Psoas muscle (tissue), 8 donors: Measurements from ENCODE around the gene PLAC9. TPM values are rescaled to one million over a fixed set of nuclear protein-coding genes. Genes with fewer than 3 reads are reported as not detected.

Experiments
- ATAC-seq, 4 donors: fragments of 200-7000 bp; cut with Tn5 transposase; one replicate each; pipeline ENCODE4 v1.9.1; 2020; ENCODE audit warnings: moderate library complexity in 3 of 4, mild to moderate bottlenecking in 2 of 4
- DNase-seq, 2 donors: peaks; one replicate each; pipeline ENCODE4 v3.0.0-alpha.2; 2020
- H3K27ac ChIP-seq: fragments of 200-600 bp; one replicate; pipeline ENCODE4 v1.8.0; 2022
- H3K27me3 ChIP-seq, 3 donors: fragments of 200-600 bp in 1 of 3; one replicate each; pipeline versions ENCODE4 v1.6.1 to v1.8.0; 2013 to 2022; ENCODE audit warnings: low read length in 2 of 3, mild to moderate bottlenecking in 2 of 3, moderate library complexity in 1 of 3; ENCODE audit not compliant: insufficient read depth in 3 of 3
- H3K36me3 ChIP-seq, 2 donors: fragments of 200-600 bp in 1 of 2; one replicate each; pipeline versions ENCODE4 v1.6.1 to v1.8.0; 2013 to 2022; ENCODE audit warnings: low read depth in 1 of 2, mild to moderate bottlenecking in 1 of 2, moderate library complexity in 1 of 2; ENCODE audit not compliant: insufficient read depth in 1 of 2
- H3K4me1 ChIP-seq: fragments of 200-600 bp; one replicate; pipeline ENCODE4 v1.8.0; 2022
- H3K4me3 ChIP-seq: fragments of 200-600 bp; one replicate; pipeline ENCODE4 v1.8.0; 2022; ENCODE audit warnings: mild to moderate bottlenecking
- H3K9me3 ChIP-seq: fragments of 200-600 bp; one replicate; pipeline ENCODE4 v1.8.0; 2022
- WGBS, 3 donors: extraction: QIAGEN DNeasy Blood & Tissue Kit; methylation state at CpG; one replicate each; pipeline versions ENCODE4 v1.1.6 to v1.1.7; 2013; 5-methylcytosine and 5-hydroxymethylcytosine counted together
- intact Hi-C, 2 donors: fragments of 100-400 bp; cut with DNase I; formaldehyde crosslinking; loops; one replicate each; pipeline versions ENCODE4 v1.11.0 to v1.14.2; 2022
- polyA plus RNA-seq, 3 donors: library from polyadenylated mRNA; stranded (reverse); fragments of 200-250 nt; gene quantifications; one replicate each; pipeline ENCODE4 v1.2.3, GENCODE V29; 2013
- total RNA-seq, 4 donors: library from RNA; stranded (reverse); fragmentation: NEBNext Ultra II Directional in 2 of 4; extraction: Animal tissue kit (Norgen Biotek cat#: 25700) in 2 of 4; gene quantifications; one replicate each; pipeline versions ENCODE4 v1.2.1 to v1.2.4, GENCODE V29; 2021 to 2023
- TF ChIP-seq, protein P1 (sequence below): fragments of 200-600 bp; IDR thresholded peaks from one replicate; pipeline ENCODE4 v1.8.0; 2022; ENCODE audit warnings: antibody characterized with exemption
- donor health status: healthy with polysubstance abuse.
- donor health status: DM: no; HTN: no; CAD: no; lungs with moderate emphysema.
- donor health status: Bipolar disorder and iron deficiency.
- donor health status: healthy.
- donor health status: DM: yes; HTN: yes; CAD: no.
- donor health status: DM: no; HTN: no; CAD: no.
- donor health status: DM: no; HTN: no; CAD: no.
- donor health status: DM: yes; HTN: yes; CAD: no.

PLAC9 gene
- total and polyA plus RNA-seq, 7 donors = 5.4 to 14.6 (median 9.4) TPM

DNA sequence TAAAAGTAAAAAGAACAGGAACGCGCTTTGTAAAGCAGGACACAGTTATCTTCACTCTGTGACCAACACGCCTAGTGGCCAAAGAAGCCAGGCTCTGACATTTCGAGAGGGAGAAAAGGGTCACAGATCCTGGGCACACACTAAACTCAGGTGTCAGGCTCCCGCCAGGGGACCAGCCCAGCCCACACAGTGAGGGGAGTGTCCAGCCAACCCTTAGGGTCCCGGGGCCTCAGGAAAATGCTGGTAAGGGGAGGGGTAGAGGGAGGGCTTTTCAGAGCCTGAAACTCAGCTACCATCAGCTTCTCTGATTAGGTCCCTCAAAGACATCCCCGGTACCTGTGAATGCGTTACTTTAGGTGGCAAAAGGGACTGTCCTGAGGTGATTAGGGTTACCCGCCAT lies 56.2 kb downstream of the PLAC9 start:
- ATAC-seq = no peak
- TF ChIP-seq, protein P1, sequence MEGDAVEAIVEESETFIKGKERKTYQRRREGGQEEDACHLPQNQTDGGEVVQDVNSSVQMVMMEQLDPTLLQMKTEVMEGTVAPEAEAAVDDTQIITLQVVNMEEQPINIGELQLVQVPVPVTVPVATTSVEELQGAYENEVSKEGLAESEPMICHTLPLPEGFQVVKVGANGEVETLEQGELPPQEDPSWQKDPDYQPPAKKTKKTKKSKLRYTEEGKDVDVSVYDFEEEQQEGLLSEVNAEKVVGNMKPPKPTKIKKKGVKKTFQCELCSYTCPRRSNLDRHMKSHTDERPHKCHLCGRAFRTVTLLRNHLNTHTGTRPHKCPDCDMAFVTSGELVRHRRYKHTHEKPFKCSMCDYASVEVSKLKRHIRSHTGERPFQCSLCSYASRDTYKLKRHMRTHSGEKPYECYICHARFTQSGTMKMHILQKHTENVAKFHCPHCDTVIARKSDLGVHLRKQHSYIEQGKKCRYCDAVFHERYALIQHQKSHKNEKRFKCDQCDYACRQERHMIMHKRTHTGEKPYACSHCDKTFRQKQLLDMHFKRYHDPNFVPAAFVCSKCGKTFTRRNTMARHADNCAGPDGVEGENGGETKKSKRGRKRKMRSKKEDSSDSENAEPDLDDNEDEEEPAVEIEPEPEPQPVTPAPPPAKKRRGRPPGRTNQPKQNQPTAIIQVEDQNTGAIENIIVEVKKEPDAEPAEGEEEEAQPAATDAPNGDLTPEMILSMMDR = no peak
- no peaks in the 10 kb centered on the region for H3K27me3 ChIP-seq
- no peak overlapping the region for H3K4me3 ChIP-seq
- peak overlapping the region; percentile 56 for H3K27ac ChIP-seq
- intact Hi-C loops = no loop called here
- H3K9me3 ChIP-seq = no peaks in the 10 kb centered on the region
- DNase-seq = peak in 1 of 2 donors; percentile 11
- H3K36me3 ChIP-seq = no peaks in the 10 kb centered on the region
- WGBS, 3 donors = 79 to 91% (median 80%) methylated on average over 9 of the region's 9 CpGs
- peaks cover 94% of the 10 kb centered on the region for H3K4me1 ChIP-seq

DNA sequence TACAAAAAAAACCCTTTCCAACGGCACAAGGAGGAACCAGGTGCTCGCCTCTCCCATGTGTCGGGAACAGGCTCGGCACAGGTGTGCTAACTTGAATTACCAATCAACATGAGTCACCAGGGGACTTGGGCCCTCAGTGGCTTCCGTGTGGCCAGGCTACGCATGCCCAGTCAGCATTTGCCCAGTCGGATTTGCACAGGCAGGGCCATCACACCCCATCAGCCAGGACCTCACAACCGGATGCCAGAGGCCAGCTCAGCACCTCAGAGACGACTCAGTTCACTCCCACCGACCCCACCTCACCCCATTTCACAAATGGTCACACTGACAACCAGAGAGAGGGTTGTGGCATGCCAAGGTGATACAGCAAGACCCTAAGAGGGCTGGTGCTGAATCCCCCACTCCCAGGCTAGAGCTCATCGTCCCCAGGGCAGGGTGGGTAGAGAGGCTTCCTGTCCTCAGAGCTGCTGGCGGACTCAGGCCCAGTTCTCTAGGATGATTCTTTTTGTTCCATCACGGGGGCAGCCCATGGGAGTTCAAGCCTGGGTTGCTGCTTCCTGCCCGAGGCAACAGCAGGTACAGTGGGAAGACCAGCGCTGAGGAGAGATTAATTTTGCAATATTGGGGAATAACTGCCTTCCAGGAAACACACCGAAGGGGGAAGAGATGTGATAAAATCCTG lies 59.2 kb downstream of the PLAC9 start:
- DNase-seq = peak in 1 of 2 donors; percentile 61
- peaks cover 93% of the 10 kb centered on the region for H3K4me1 ChIP-seq
- intact Hi-C loops = no loop called here
- ATAC-seq = peak; percentile 15 to 56 (median 45)
- TF ChIP-seq, protein P1 = no peak
- no peaks in the 10 kb centered on the region for H3K9me3 ChIP-seq
- 54 to 65% (median 54%) methylated on average over 16 of the region's 16 CpGs for WGBS, 3 donors
- peak overlapping the region; percentile 67 for H3K27ac ChIP-seq
- no peaks in the 10 kb centered on the region for H3K27me3 ChIP-seq
- no peak overlapping the region for H3K4me3 ChIP-seq
- H3K36me3 ChIP-seq = no peaks in the 10 kb centered on the region

DNA sequence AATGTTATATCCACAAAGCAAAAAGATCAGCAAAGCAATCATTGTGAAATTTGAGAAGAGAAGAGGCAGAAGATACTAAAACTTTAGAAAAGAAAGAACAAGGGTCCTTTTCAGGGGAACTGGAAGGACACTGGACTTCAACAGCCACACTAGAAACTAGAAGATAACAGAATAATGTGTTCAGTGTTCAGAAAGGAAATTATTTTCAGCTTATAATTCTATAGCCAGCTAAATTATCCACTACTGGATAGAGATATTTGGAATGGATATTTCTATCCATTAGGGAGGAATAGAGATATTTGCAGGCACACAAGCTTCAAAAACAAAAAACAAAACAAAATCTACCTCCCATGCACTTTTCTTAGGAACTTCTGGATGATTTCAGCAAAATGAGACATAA lies 60.0 kb downstream of the PLAC9 start:
- peaks cover 93% of the 10 kb centered on the region for H3K4me1 ChIP-seq
- no peaks in the 10 kb centered on the region for H3K36me3 ChIP-seq
- H3K27ac ChIP-seq = peak overlapping the region; percentile 99
- H3K4me3 ChIP-seq = no peak overlapping the region
- intact Hi-C loops = no loop called here
- ATAC-seq = no peak
- no peak for DNase-seq
- no peaks in the 10 kb centered on the region for H3K9me3 ChIP-seq
- TF ChIP-seq, protein P1 = no peak
- H3K27me3 ChIP-seq = no peaks in the 10 kb centered on the region

DNA sequence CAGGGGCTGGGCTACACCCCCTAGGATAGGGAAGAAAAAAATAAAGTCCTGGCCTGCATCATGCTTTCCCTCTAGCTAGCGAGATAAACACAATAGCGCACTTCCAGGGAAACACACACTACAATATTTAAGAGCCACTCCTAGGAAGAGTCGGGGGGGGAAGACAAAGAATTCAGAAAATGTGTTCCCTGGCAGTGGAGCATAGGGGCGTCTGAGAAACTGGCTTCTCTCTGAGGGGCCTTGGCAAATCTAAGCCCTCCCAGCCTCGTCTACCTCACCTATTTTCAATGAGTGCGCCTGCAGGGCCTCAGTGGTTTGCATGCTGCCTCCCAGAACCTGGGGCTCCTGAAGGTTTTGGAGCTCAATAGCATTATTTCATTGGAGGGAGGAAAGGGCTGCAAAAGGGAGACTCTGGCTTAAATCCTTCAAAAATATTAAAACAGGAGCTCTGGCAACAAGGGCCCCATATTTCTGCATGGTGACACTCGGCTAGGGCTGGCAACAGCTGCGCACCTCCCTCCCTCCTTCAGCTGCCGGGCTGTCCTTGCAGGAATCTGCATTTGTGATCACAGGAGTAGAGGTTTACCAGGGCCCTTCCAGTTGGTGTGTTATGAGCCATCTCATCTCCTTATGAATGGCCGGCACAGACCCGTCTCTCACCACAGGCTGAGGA lies 62.0 kb downstream of the PLAC9 start:
- H3K36me3 ChIP-seq = no peaks in the 10 kb centered on the region
- H3K9me3 ChIP-seq = no peaks in the 10 kb centered on the region
- WGBS, 3 donors = 46 to 51% (median 47%) methylated on average over 11 of the region's 11 CpGs
- H3K4me1 ChIP-seq = peaks cover 93% of the 10 kb centered on the region
- intact Hi-C loops = no loop called here
- TF ChIP-seq, protein P1 = no peak
- peak overlapping the region; percentile 99 for H3K27ac ChIP-seq
- H3K4me3 ChIP-seq = no peak overlapping the region
- no peaks in the 10 kb centered on the region for H3K27me3 ChIP-seq
- ATAC-seq (no peak), DNase-seq (no peak)

Other genes starting within 250 kb of the PLAC9 start
- gene SFTPD, start 183.6 kb upstream of the PLAC9 start, total RNA-seq = under 1 TPM in 1 of 4 donors, not detected in 3; 0.21 TPM
- gene SFTPD, start 183.6 kb upstream of the PLAC9 start, polyA plus RNA-seq = under 1 TPM in 2 of 3 donors, not detected in 1; 0.03 to 0.07 TPM
- gene TMEM254, start 54.1 kb upstream of the PLAC9 start, total RNA-seq = 1 to 10 TPM; 2.1 to 4.8 (median 3.1) TPM
- 1 to 10 TPM; 4.7 to 8.2 (median 5.7) TPM for gene TMEM254, start 54.1 kb upstream of the PLAC9 start, polyA plus RNA-seq
- gene ANXA11, start 72.8 kb downstream of the PLAC9 start, total RNA-seq = 100 to 1,000 TPM; 120 to 389 (median 273) TPM
- 100 to 1,000 TPM; 112 to 164 (median 132) TPM for gene ANXA11, start 72.8 kb downstream of the PLAC9 start, polyA plus RNA-seq
- gene MAT1A, start 156.9 kb downstream of the PLAC9 start, total RNA-seq = under 1 TPM in 1 of 4 donors, not detected in 3; 0.49 TPM
- gene MAT1A, start 156.9 kb downstream of the PLAC9 start, polyA plus RNA-seq = not detected
- gene DYDC1, start 224.0 kb downstream of the PLAC9 start, total RNA-seq = not detected
- not detected for gene DYDC1, start 224.0 kb downstream of the PLAC9 start, polyA plus RNA-seq
- gene DYDC2, start 224.1 kb downstream of the PLAC9 start, total RNA-seq = not detected
- gene DYDC2, start 224.1 kb downstream of the PLAC9 start, polyA plus RNA-seq = not detected